Measurements from ENCODE around the gene QKI.

The QKI gene

GRCh38 chr6:163391985-163392384 lies 22.5 kb upstream of the QKI start:
- no peak for DNase-seq (ENCODE audit: low read depth)

GRCh38 chr6:163392533-163392932 lies 22.0 kb upstream of the QKI start:
- DNase-seq (ENCODE audit: low read depth), result no peak

GRCh38 chr6:163393923-163394322 lies 20.6 kb upstream of the QKI start:
- DNase-seq (ENCODE audit: low read depth), result no peak

- no peak for DNase-seq (ENCODE audit: low read depth)
Observed at GRCh38 chr6:163394659-163395058, 19.9 kb upstream of the QKI start.

DNA sequence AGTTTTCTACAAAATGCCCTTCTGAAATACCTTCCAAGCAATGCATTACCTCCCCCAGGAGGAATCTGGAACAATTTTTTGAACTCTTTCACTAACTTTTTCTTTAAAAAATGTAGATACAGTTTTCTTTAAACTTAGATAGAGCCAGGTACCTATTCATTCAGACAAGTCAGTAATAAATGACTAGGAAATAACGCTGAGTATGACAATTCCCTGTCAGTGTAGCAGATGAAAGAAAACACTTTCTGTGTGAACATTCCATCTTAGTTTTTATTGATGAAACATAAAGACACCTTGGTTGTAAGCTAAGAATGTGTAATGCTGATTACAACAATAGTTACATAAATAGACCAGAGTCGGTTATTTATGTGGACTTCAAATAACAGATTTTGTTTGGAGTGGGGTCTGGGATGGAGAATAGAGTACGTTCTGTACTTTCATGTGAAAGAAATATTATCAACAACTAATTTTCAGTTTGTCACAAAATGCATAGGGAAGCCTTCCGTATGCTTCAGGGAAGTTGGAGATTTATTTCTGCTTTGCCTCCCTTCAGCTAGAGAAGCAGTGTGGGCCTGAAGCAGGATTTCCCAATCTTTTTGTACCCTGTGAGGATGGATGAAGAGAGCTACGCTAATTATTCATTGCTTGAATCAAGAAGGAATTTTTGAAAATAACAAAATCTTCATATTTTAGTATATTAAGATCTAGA lies 19.2 kb upstream of the QKI start:
- no peak for DNase-seq (ENCODE audit: low read depth)

DNA sequence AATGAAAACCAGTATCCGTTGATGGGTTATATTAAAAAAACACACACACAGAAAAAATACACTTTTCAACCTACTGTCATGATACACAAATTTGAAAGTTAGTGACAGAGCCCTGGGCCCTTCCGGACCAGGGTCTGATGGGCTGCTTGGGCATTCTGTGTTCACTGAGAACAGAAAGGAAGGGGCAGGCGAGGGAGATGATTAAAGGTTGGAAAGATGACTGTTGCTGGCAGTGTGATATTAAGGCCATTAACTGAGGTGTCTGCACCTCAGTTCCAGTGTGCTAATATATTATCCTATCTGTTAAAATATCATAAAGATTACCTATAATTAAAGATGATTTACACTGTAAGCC lies 18.7 kb upstream of the QKI start:
- DNase-seq (ENCODE audit: low read depth), result no peak

- no peak for DNase-seq (ENCODE audit: low read depth)
Observed at GRCh38 chr6:163397326-163397725, 17.2 kb upstream of the QKI start.

DNA sequence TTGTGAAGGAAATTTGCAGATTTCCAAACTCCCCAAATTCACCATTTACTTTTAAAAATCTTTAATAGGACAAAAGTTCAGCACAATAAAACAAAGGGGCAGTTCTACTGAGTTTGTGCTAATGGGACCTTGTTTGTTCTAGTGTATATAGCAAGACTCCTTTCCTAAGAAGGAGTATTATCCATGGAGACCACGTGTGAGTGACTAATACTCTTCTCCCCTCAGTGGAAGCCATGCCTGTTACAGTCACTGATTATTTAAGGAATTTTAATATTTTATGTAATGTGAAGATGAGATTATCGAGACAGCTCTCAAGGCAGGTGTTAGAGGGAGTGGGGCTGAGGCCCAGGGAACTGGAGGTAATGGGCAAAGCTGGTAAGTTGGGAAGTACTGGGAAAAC lies 16.4 kb upstream of the QKI start:
- no peak for DNase-seq (ENCODE audit: low read depth)

DNA sequence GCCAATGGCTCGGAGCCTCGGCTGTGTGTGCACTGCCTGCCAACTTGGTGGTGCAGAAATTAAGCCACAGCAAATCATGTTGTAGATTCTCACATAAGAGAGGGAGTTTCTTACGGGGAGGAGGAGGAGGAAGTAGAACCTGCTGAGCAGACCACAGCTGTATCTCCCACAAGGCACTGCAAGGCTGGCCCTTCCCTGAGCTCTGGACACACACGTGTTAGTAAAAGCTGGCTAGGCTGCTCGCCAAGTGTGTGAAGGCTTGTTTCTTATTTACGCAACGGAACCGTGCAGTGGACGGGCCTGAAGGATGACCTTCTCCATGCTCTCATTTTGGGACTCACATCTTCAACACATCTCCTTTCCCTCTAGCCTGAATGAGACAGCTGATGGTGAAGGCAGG lies 15.7 kb upstream of the QKI start:
- no peak for DNase-seq (ENCODE audit: low read depth)

- DNase-seq (ENCODE audit: low read depth), result no peak
Observed at GRCh38 chr6:163400509-163400908, 14.0 kb upstream of the QKI start.

- no peak for DNase-seq (ENCODE audit: low read depth)
Observed at GRCh38 chr6:163401039-163401885, 13.3 kb upstream of the QKI start.

DNA sequence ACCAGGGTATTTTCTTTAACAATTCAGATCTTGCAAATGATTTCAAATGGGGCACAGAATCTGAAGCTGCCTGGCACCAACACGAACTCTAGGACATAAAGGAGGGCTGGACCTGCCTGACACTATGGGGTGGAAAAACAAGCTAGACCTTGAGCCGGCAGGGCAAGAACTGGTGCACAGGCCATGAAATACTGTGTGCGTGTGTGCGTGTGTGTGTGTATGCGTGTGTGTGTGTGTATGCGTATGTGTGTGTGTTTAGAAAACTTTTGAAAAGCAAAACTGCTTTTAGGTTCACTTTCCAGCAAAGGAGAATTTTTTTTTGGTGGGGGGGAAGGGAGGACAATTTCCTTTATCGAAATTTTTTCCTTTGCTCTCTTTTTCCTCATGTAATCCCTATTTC lies 11.9 kb upstream of the QKI start:
- no peak for DNase-seq (ENCODE audit: low read depth)

DNA sequence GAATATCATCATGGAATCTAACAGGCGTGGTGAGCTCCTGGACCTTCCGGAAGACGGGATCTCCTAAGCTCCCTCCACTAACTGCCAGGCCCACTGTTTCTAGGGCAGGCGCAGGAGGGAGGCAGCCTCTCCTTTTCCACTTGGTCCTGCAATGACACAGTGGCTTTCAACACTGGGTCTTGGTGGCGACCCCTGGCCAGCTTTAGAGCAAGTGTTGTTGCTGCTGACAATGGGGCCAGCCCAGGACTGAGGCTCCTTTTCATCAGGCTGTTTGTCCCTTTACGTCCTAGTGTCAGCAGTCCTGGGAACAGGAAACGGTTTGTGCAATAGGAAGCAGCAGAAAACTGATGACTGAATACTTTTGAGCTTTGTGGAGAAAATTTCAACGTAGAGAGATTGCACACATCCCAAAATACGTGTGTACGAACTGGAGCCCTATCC lies 9.7 kb upstream of the QKI start:
- no peak for DNase-seq (ENCODE audit: low read depth)

- no peak for DNase-seq (ENCODE audit: low read depth)
Observed at GRCh38 chr6:163405412-163406309, 8.9 kb upstream of the QKI start.

GRCh38 chr6:163406366-163406765 lies 8.2 kb upstream of the QKI start:
- DNase-seq (ENCODE audit: low read depth), result no peak

GRCh38 chr6:163406830-163407229 lies 7.7 kb upstream of the QKI start:
- DNase-seq (ENCODE audit: low read depth), result no peak

- no peak for DNase-seq (ENCODE audit: low read depth)
Observed at GRCh38 chr6:163408352-163408991, 6.0 kb upstream of the QKI start.

- no peak for DNase-seq (ENCODE audit: low read depth)
Observed at GRCh38 chr6:163409712-163410111, 4.8 kb upstream of the QKI start.

DNA sequence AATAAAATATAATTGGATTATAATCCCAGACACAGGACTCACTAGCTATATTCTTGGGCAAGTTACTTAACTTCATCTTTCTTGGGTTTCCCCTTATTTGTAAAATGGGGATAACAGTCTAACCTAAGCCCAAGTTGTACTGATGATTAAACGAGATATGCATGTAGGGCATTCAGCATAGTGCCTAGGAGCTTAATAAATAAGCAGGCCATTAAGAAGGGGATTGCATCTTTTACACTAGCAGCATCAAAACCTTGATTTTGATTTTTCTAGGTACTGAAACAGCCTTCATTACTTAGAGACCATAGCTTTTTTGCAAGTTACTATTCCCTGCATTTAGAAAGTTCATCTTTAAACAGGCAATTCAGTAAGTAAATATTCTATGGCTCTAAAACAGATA lies 2.2 kb upstream of the QKI start:
- DNase-seq (ENCODE audit: low read depth), result no peak

- DNase-seq (ENCODE audit: low read depth), result no peak
Observed at GRCh38 chr6:163412801-163413344, 1.6 kb upstream of the QKI start.

GRCh38 chr6:163413345-163414116 lies 987 bp upstream of the QKI start:
- DNase-seq (ENCODE audit: low read depth), result peak; percentile 80

Measured in T-helper 22 cell (primary cell).